ENCODE measurements around the gene IMMP2L. TPM values are rescaled to one million over a fixed set of nuclear protein-coding genes. Genes with fewer than 3 reads are reported as not detected.

IMMP2L gene
- total and polyA plus RNA-seq, 2 of the 8 experiments (the other 6 are each of a cell fraction or from before 2014, with no cell fraction given): 2.3 to 10.1 TPM

GRCh38 chr7:111530356-111530668 lies 32.0 kb downstream of the IMMP2L start:
- Histone ChIP-seq H4K8ac (ENCODE audit: extremely low read depth, insufficient read depth, low read length) (no peak overlapping the region), H3K56ac (replicated peaks; ENCODE audit: insufficient read length, low read depth, low read length) (no peak overlapping the region), H2AFZ (ENCODE audit: low read length) (no peak overlapping the region), H3K4ac (replicated peaks; ENCODE audit: insufficient read length, low read depth, low read length) (no peak overlapping the region), H2BK5ac (ENCODE audit: low read depth, low read length) (no peak overlapping the region), H4K5ac (ENCODE audit: insufficient read length, low read depth, low read length) (no peak overlapping the region), H3K9ac (replicated peaks in 1 of 4; ENCODE audit: extremely low read depth in 1 of 4, low read depth in 3 of 4, low read length in 3 of 4) (no peak overlapping the region), H3K4me3 (ENCODE audit: extremely low read depth in 1 of 4, insufficient read depth in 2 of 4, low read depth in 3 of 4, low read length in 4 of 4) (no peak overlapping the region), H3K36me3 (ENCODE audit: control insufficient read depth in 2 of 4, insufficient read depth in 4 of 4, low read length in 3 of 4) (no peaks in the 10 kb centered on the region), H3K14ac (ENCODE audit: insufficient read length) (no peak overlapping the region), H2BK120ac (replicated peaks; ENCODE audit: low read depth, low read length) (no peak overlapping the region), H2AK5ac (ENCODE audit: low read depth, low read length) (no peak overlapping the region), H2BK12ac (ENCODE audit: low read depth, low read length) (no peak overlapping the region), H3K4me1 (replicated peaks in 1 of 4; ENCODE audit: control insufficient read depth in 3 of 4, insufficient read depth in 4 of 4, low read length in 3 of 4) (no peaks in the 10 kb centered on the region; a peak in 1 of 7 replicates), H3K23me2 (ENCODE audit: low read depth, low read length) (no peaks in the 10 kb centered on the region), H3K79me1 (ENCODE audit: low read depth, low read length) (no peaks in the 10 kb centered on the region), H3K4me2 (ENCODE audit: insufficient read depth in 1 of 2, low read depth in 2 of 2, low read length in 2 of 2) (no peak overlapping the region), H4K20me1 (replicated peaks in 1 of 2; ENCODE audit: control insufficient read depth in 1 of 2, insufficient read depth in 2 of 2, low read length in 2 of 2) (no peaks in the 10 kb centered on the region), H3K23ac (ENCODE audit: insufficient read length) (no peak overlapping the region), H4K91ac (replicated peaks; ENCODE audit: insufficient read length, low read length) (no peak overlapping the region), H3K79me2 (ENCODE audit: control insufficient read depth in 1 of 2, insufficient read depth in 2 of 2, low read length in 2 of 2) (no peaks in the 10 kb centered on the region), H3K18ac (ENCODE audit: extremely low read depth, low read length) (no peak overlapping the region), H3K27me3 (replicated peaks in 1 of 4; ENCODE audit: control insufficient read depth in 3 of 4, extremely low read depth in 1 of 4, insufficient read depth in 3 of 4, low read length in 3 of 4) (no peaks in the 10 kb centered on the region), H3K9me3 (ENCODE audit: insufficient read depth in 2 of 2, low read depth in 1 of 2, low read length in 1 of 2) (no peaks in the 10 kb centered on the region), H3K27ac (ENCODE audit: low read depth, low read length) (no peak overlapping the region), H2BK15ac (ENCODE audit: low read length) (no peak overlapping the region), H2BK20ac (ENCODE audit: low read length) (no peak overlapping the region)
- ChIA-PET CTCF (ENCODE audit: partially characterized antibody) (interaction anchor here (0.7 kb wide), 1 partner anchor 387 kb away, joined by 3 read pairs; no protein-coding TSS in a partner anchor), POLR2A (ENCODE audit: partially characterized antibody) (no interaction called here)
- no peak for FAIRE-seq
- DNase-seq (ENCODE audit: low read depth in 1 of 2, low spot score in 2 of 2): no peak
- TF ChIP-seq MAX (IDR thresholded peaks at IDR 0.05) (no peak), RAD21 (IDR thresholded peaks at IDR 0.05 in 1 of 2, conservative IDR thresholded peaks at IDR 0.05 in 1 of 2; ENCODE audit: low read depth in 2 of 2, low read length in 2 of 2) (no peak)

All from H1 (cell line).